K562 (cell line): Measurements from ENCODE around the gene CTXN1. TPM values are rescaled to one million over a fixed set of nuclear protein-coding genes. Genes with fewer than 3 reads are reported as not detected.

Experiments used
- ATAC-seq: fragments of 200-7000 bp; cut with Tn5 transposase; 3 replicates; pipeline ENCODE4 v1.9.1; 2020; ENCODE audit warnings: moderate library complexity
- BruUV-seq: library from RNA; stranded (reverse); fragments of 400-500 nt; replicated peaks from 2 replicates; lab custom pipeline; 2021; lab: Mats Ljungman, UMichigan
- CTCF ChIA-PET: fragments of 300-600 bp; formaldehyde crosslinking; extraction: SDS; loops from one replicate; lab custom pipeline; 2021; ENCODE audit warnings: low intra/inter-chr PET ratio; lab: Yijun Ruan, JAX
- POLR2A ChIA-PET: fragments of 300-600, 350-650 bp; sonication (Branson Sonifier 250); formaldehyde crosslinking; extraction: SDS; loops from one replicate; lab custom pipeline; 2021; ENCODE audit warnings: antibody characterized with exemption, inconsistent platforms; lab: Yijun Ruan, JAX
- DNase-seq, 4 experiments: peaks; one replicate each; pipeline versions ENCODE4 v3.0.0 to v3.0.0-alpha.2; 2011 to 2018; ENCODE audit warnings: low spot score in 3 of 4, mixed read lengths in 3 of 4; ENCODE audit errors: extremely low read depth in 1 of 4
- FAIRE-seq: peaks from 2 replicates; lab custom pipeline; 2011; peaks lifted over from hg19 to GRCh38; lab: Jason Lieb, UNC
- H2AFZ ChIP-seq: 2 replicates; pipeline ENCODE4 v1.6.0; 2011; ENCODE audit warnings: low read depth, low read length, control low read depth, inconsistent platforms
- H3K27ac ChIP-seq: fragments of 200-600 bp; 3 replicates; pipeline ENCODE4 v1.8.0; 2011; ENCODE audit warnings: low read depth, mild to moderate bottlenecking, control low read depth, inconsistent platforms, low read length, moderate library complexity, mixed read lengths; ENCODE audit errors: extremely low read depth
- H3K27me3 ChIP-seq, 2 experiments: fragments of 300-600 bp in 1 of 2; 2 replicates in 1 of 2; 3 replicates in 1 of 2; pipeline versions ENCODE4 v1.6.0 to v1.8.0; 2011; ENCODE audit warnings: inconsistent platforms in 2 of 2, low read length in 2 of 2, mild to moderate bottlenecking in 1 of 2, mixed read lengths in 1 of 2, moderate library complexity in 1 of 2; ENCODE audit not compliant: control insufficient read depth in 2 of 2, insufficient read depth in 2 of 2
- H3K36me3 ChIP-seq: fragments of 300-600 bp; 3 replicates; pipeline ENCODE4 v1.8.0; 2011; ENCODE audit warnings: mild to moderate bottlenecking, low read length, inconsistent platforms; ENCODE audit not compliant: control insufficient read depth, insufficient read depth
- H3K4me1 ChIP-seq, 2 experiments: fragments of 200-600 bp in 1 of 2; replicated peaks in 1 of 2; 2 replicates in 1 of 2; 3 replicates in 1 of 2; pipeline versions ENCODE4 v1.5.1 to v1.8.0; 2011; ENCODE audit warnings: inconsistent platforms in 2 of 2, low read length in 2 of 2, mild to moderate bottlenecking in 1 of 2, mixed read lengths in 1 of 2, moderate library complexity in 1 of 2; ENCODE audit not compliant: control insufficient read depth in 2 of 2, insufficient read depth in 2 of 2
- H3K4me2 ChIP-seq: 2 replicates; pipeline ENCODE4 v1.6.1; 2011; ENCODE audit warnings: low read length, control low read depth, inconsistent platforms, mixed read lengths; ENCODE audit not compliant: insufficient read depth
- H3K4me3 ChIP-seq: fragments of 200-600 bp; sonication (generic), shearing (Covaris generic); 2 replicates; pipeline ENCODE4 v1.5.1; 2016; ENCODE audit warnings: control low read depth, inconsistent platforms
- H3K79me2 ChIP-seq: fragments of 200-600 bp; 3 replicates; pipeline ENCODE4 v1.8.0; 2011; ENCODE audit warnings: low read length, inconsistent platforms; ENCODE audit not compliant: control insufficient read depth, insufficient read depth
- H3K9ac ChIP-seq, 2 experiments: 2 replicates each; pipeline versions ENCODE4 v1.6.0 to v1.6.1; 2011; ENCODE audit warnings: low read depth in 2 of 2, low read length in 2 of 2, control low read depth in 1 of 2, inconsistent platforms in 1 of 2, mild to moderate bottlenecking in 1 of 2, mixed read lengths in 1 of 2; ENCODE audit not compliant: insufficient read depth in 1 of 2
- H3K9me1 ChIP-seq: one replicate; pipeline ENCODE4 v1.6.0; 2011; ENCODE audit warnings: inconsistent platforms, mild to moderate bottlenecking, low read length, moderate library complexity; ENCODE audit not compliant: control insufficient read depth, insufficient read depth
- H3K9me3 ChIP-seq: replicated peaks from 2 replicates; pipeline ENCODE4 v1.5.1; 2011; ENCODE audit warnings: low read depth, low read length, inconsistent platforms; ENCODE audit not compliant: control insufficient read depth, insufficient read depth
- H4K20me1 ChIP-seq: replicated peaks from 2 replicates; pipeline ENCODE4 v1.6.1; 2011; ENCODE audit warnings: low read length, inconsistent platforms, mixed read lengths; ENCODE audit not compliant: control insufficient read depth, insufficient read depth
- ATF7 ChIP-seq: fragments of 450-650 bp; IDR thresholded peaks from 2 replicates; pipeline ENCODE4 v1.7.1; 2014; ENCODE audit warnings: mild to moderate bottlenecking, moderate library complexity
- CHD4 ChIP-seq: fragments of 200-600 bp; sonication (generic); IDR thresholded peaks from 3 replicates; pipeline ENCODE4 v1.6.1; 2012; ENCODE audit warnings: low read depth, mild to moderate bottlenecking, mixed read lengths, low read length, inconsistent platforms; ENCODE audit not compliant: insufficient read depth, insufficient replicate concordance, poor library complexity, severe bottlenecking
- CREB3L1 ChIP-seq: fragments of 450-650 bp; IDR thresholded peaks from 2 replicates; pipeline ENCODE4 v1.6.1; 2014; ENCODE audit warnings: low read depth, mild to moderate bottlenecking, moderate library complexity, borderline replicate concordance
- EZH2 ChIP-seq: IDR thresholded peaks from 2 replicates; pipeline ENCODE4 v1.6.1; 2012; ENCODE audit warnings: low read depth, mild to moderate bottlenecking, inconsistent platforms, low read length, borderline replicate concordance
- FOXK1 ChIP-seq: sonication (generic); formaldehyde crosslinking; IDR thresholded peaks from 2 replicates; pipeline ENCODE4 v1.8.0; 2022; ENCODE audit warnings: missing genetic modification reagents, mild to moderate bottlenecking, borderline replicate concordance
- POLR2A ChIP-seq: fragments of 450-650 bp; conservative IDR thresholded peaks from 2 replicates; pipeline ENCODE4 v1.6.1; 2016
- PRPF4 ChIP-seq: fragments of 200-400 bp; formaldehyde crosslinking; IDR thresholded peaks from one replicate; pipeline ENCODE4 v1.6.1; 2017; ENCODE audit warnings: low read length, low read depth, mild to moderate bottlenecking; ENCODE audit not compliant: insufficient read depth, poor library complexity, severe bottlenecking
- TBL1XR1 ChIP-seq, 2 experiments: IDR thresholded peaks; 2 replicates each; pipeline ENCODE4 v1.6.1; 2012; ENCODE audit warnings: improper control_type of control experiment in 2 of 2, low read length in 2 of 2, mild to moderate bottlenecking in 1 of 2
- ZBTB12 ChIP-seq: fragments of 250-450 bp; sonication (Bioruptor Pico); IDR thresholded peaks from 2 replicates; pipeline ENCODE4 v1.4.0; 2020
- ZNF263 ChIP-seq: sonication (generic); formaldehyde crosslinking; IDR thresholded peaks from 2 replicates; pipeline ENCODE4 v1.8.0; 2022; ENCODE audit warnings: mild to moderate bottlenecking, missing genetic modification reagents, borderline replicate concordance
- ZNF444 ChIP-seq: fragments of 250-450 bp; sonication (Bioruptor Pico); IDR thresholded peaks from 2 replicates; pipeline ENCODE4 v1.4.0; 2020; ENCODE audit warnings: mild to moderate bottlenecking, moderate library complexity
- ZNF512 ChIP-seq: IDR thresholded peaks from 2 replicates; pipeline ENCODE4 v1.6.1; 2016; ENCODE audit warnings: missing genetic modification characterization, missing compliant biosample characterization
- ZNF717 ChIP-seq: fragments of 250-450 bp; sonication (Bioruptor Pico); IDR thresholded peaks from 2 replicates; pipeline ENCODE4 v1.5.0; 2021
- WGBS: fragments of 100-300 bp; shearing (Covaris generic); methylation state at CpG from one replicate; pipeline ENCODE4 v1.1.6; 2016; ENCODE audit warnings: low coverage, mixed read lengths; ENCODE audit not compliant: insufficient coverage; ENCODE audit errors: missing lambda C conversion rate; 5-methylcytosine and 5-hydroxymethylcytosine counted together
- in situ Hi-C: fragments of 300-500 bp; cut with MboI; formaldehyde crosslinking; loops from 4 replicates; pipeline ENCODE4 v1.15.0; 2018; ENCODE audit warnings: inconsistent platforms, mixed read lengths
- intact Hi-C: fragments of 100-400 bp; cut with micrococcal nuclease; formaldehyde crosslinking; loops from 2 replicates; pipeline ENCODE4 v1.14.2; 2022
- polyA plus RNA-seq, 8 experiments: library from polyadenylated mRNA; depleted of rRNA in 4 of 8; stranded (reverse) in 5 of 8; unstranded in 3 of 8; fragments of >200 nt; fragmentation: Nextera tagmentation in 2 of 8; fragmentation: Illumina TruSeq in 1 of 8; extraction: Ambion mirVana in 2 of 8; extraction: Trizol in 1 of 8; gene quantifications; 2 replicates each; pipeline versions ENCODE4 v1.2.1 to v1.2.3, GENCODE V29; 2011 to 2014; ENCODE audit warnings: inconsistent platforms in 1 of 8, missing spikeins in 1 of 8
- total RNA-seq, 7 experiments: library from RNA; depleted of rRNA in 6 of 7; stranded (reverse); fragments of >200 nt in 6 of 7; fragmentation: Illumina TruSeq in 2 of 7; extraction: Trizol in 2 of 7; gene quantifications; 2 replicates each; pipeline versions ENCODE4 v1.2.1 to v1.2.3, GENCODE V29; 2011 to 2021; ENCODE audit warnings: low replicate concordance in 1 of 7

Gene CTXN1
- total and polyA plus RNA-seq, 9 of the 15 experiments (the other 6 are each of a cell fraction or from before 2014, with no cell fraction given): 0.15 to 37.4 (median 1.8) TPM; not detected in 2

GRCh38 chr19:7932276-7932929 lies 6.5 kb upstream of the CTXN1 start:
- in situ Hi-C loops: no loop called here
- Histone ChIP-seq H3K27ac (no peak overlapping the region), H3K4me2 (no peak overlapping the region), H3K9me3 (no peaks in the 10 kb centered on the region), H3K9me1 (no peaks in the 10 kb centered on the region), H3K27me3 (no peaks in the 10 kb centered on the region), H3K4me1 (peaks cover 0 to 56% of the 10 kb centered on the region in 2 experiments; a peak in 3 of 5 replicates), H4K20me1 (peaks cover 14% of the 10 kb centered on the region), H2AFZ (no peak overlapping the region), H3K4me3 (no peak overlapping the region), H3K9ac (no peak overlapping the region; a peak in 1 of 4 replicates), H3K79me2 (peaks cover 2% of the 10 kb centered on the region; the same call in 1 of the 3 replicates), H3K36me3 (peaks cover 84% of the 10 kb centered on the region; the same call in 2 of the 3 replicates)
- no peak for TF ChIP-seq ZNF717 (CRISPR knock-in tag)
- no peak for TF ChIP-seq ZNF512 (tag)
- no peak for TF ChIP-seq POLR2A
- no peak for TF ChIP-seq EZH2
- no peak for TF ChIP-seq PRPF4
- no peak for TF ChIP-seq ZNF444
- TF ChIP-seq ATF7: no peak
- TF ChIP-seq ZNF263 (CRISPR knock-in tag): no peak
- no peak for TF ChIP-seq ZBTB12 (CRISPR knock-in tag)
- TF ChIP-seq TBL1XR1 (IDR thresholded peaks at IDR 0.05; ENCODE audit: low read length in 2 of 2): no peak
- TF ChIP-seq CHD4: no peak
- no peak for TF ChIP-seq CREB3L1
- no peak for TF ChIP-seq FOXK1
- no TSS peak for BruUV-seq
- intact Hi-C loops: no loop called here
- WGBS: 86% methylated on average over 20 of the region's 32 CpGs
- CTCF ChIA-PET: no interaction called here
- no peak for ATAC-seq
- DNase-seq: no peak
- FAIRE-seq: no peak
- POLR2A ChIA-PET: interaction anchor here (1.1 to 3.3 kb wide), 2 partner anchors 10 to 11 kb away, joined by 4 to 27 read pairs; partner anchors contain the start of gene TIMM44
